ENCODE results near the gene KIAA1328.

- TF ChIP-seq POLR2A (IDR thresholded peaks at IDR 0.05) (no peak), CTCF (IDR thresholded peaks at IDR 0.05) (no peak)
Observed at GRCh38 chr18:37276111-37276890, 447.4 kb downstream of the KIAA1328 start.

All from heart left ventricle (tissue), 13 donors.